Activated naive CD4-positive, alpha-beta T cell treated with anti-CD3 and anti-CD28 coated beads, Interleukin-2, amount 50 U/mL, for 24 hours (primary cell): ENCODE results near the gene P2RY4.
"Not testable (repeated sequence)": the region's sequence is repeated elsewhere in the genome, so short reads cannot be mapped to it uniquely, and the experiment has no call there.

ENCODE experiments used
- H3K27ac Mint-ChIP-seq: one replicate; pipeline ENCODE4 v1.8.0; 2021; ENCODE audit warnings: mild to moderate bottlenecking, mixed read lengths
- H3K27me3 Mint-ChIP-seq: one replicate; pipeline ENCODE4 v1.8.0; 2021; ENCODE audit warnings: mixed read lengths
- H3K36me3 Mint-ChIP-seq: one replicate; pipeline ENCODE4 v1.8.0; 2021; ENCODE audit warnings: mixed read lengths
- H3K4me1 Mint-ChIP-seq: one replicate; pipeline ENCODE4 v1.8.0; 2021; ENCODE audit warnings: mixed read lengths
- H3K4me3 Mint-ChIP-seq: one replicate; pipeline ENCODE4 v1.8.0; 2021; ENCODE audit warnings: mild to moderate bottlenecking, mixed read lengths
- H3K9me3 Mint-ChIP-seq: one replicate; pipeline ENCODE4 v1.8.0; 2021; ENCODE audit warnings: mixed read lengths

Gene P2RY4

GRCh38 chrX:70260104-70260503 is at the start of gene P2RY4:
TSS of gene P2RY4 (minus strand) at chrX:70260204. CDS start at chrX:70259624, 580 bp downstream.
- Mint-ChIP-seq H3K4me3 (no peak within 1 kb of the TSS), H3K27ac (no peak within 1 kb of the TSS), H3K4me1 (no peaks in the 10 kb centered on the region), H3K36me3 (peaks cover 4% of the 10 kb centered on the region), H3K9me3 (no peaks in the 10 kb centered on the region), H3K27me3 (no peaks in the 10 kb centered on the region)

- H3K9me3 Mint-ChIP-seq: no peaks in the 10 kb centered on the region
- no peaks in the 10 kb centered on the region for H3K36me3 Mint-ChIP-seq
- H3K27ac Mint-ChIP-seq: no peak overlapping the region
- H3K4me3 Mint-ChIP-seq: no peak overlapping the region
- H3K27me3 Mint-ChIP-seq: no peaks in the 10 kb centered on the region
- H3K4me1 Mint-ChIP-seq: peaks cover 4% of the 10 kb centered on the region
Measured at GRCh38 chrX:70301716-70302115, 41.7 kb upstream of the P2RY4 start.

- H3K4me3 Mint-ChIP-seq: no peak overlapping the region
- H3K4me1 Mint-ChIP-seq: peaks cover 11% of the 10 kb centered on the region
- H3K27ac Mint-ChIP-seq: no peak overlapping the region
- no peaks in the 10 kb centered on the region for H3K27me3 Mint-ChIP-seq
- H3K36me3 Mint-ChIP-seq: no peaks in the 10 kb centered on the region
- no peaks in the 10 kb centered on the region for H3K9me3 Mint-ChIP-seq
Measured at GRCh38 chrX:70293621-70294020, 33.6 kb upstream of the P2RY4 start.

GRCh38 chrX:70292788-70293187 is 32.8 kb upstream of the P2RY4 start:
- Mint-ChIP-seq H3K36me3 (no peaks in the 10 kb centered on the region), H3K9me3 (no peaks in the 10 kb centered on the region), H3K4me3 (no peak overlapping the region), H3K4me1 (peaks cover 11% of the 10 kb centered on the region), H3K27ac (no peak overlapping the region), H3K27me3 (no peaks in the 10 kb centered on the region)

GRCh38 chrX:70289793-70290770 is 30.1 kb upstream of the P2RY4 start, which contains the start of the genes KIF4A and PDZD11:
TSS of gene KIF4A (plus strand) at chrX:70290104. CDS start at chrX:70290459, 355 bp downstream.
TSS of gene PDZD11 (minus strand) at chrX:70289927. CDS start at chrX:70289341, 586 bp downstream.
- Mint-ChIP-seq H3K36me3 (no peaks in the 10 kb centered on the region), H3K27ac (peak within 1 kb of the TSS; percentile 35), H3K4me1 (peaks cover 11% of the 10 kb centered on the region), H3K9me3 (no peaks in the 10 kb centered on the region), H3K27me3 (no peaks in the 10 kb centered on the region), H3K4me3 (peak within 1 kb of the TSS; percentile 87)

GRCh38 chrX:70289168-70289792 is 29.3 kb upstream of the P2RY4 start:
- H3K27ac Mint-ChIP-seq: peak overlapping the region; percentile 35
- H3K36me3 Mint-ChIP-seq: peaks cover 2% of the 10 kb centered on the region
- peaks cover 11% of the 10 kb centered on the region for H3K4me1 Mint-ChIP-seq
- peak overlapping the region; percentile 87 for H3K4me3 Mint-ChIP-seq
- no peaks in the 10 kb centered on the region for H3K27me3 Mint-ChIP-seq
- H3K9me3 Mint-ChIP-seq: no peaks in the 10 kb centered on the region

GRCh38 chrX:70281951-70282350 is 21.9 kb upstream of the P2RY4 start, which contains the start of gene RAB41:
TSS of gene RAB41 (plus strand) at chrX:70282172. CDS start at chrX:70282218, 46 bp downstream.
- Mint-ChIP-seq H3K4me3 (no peak within 1 kb of the TSS), H3K36me3 (peaks cover 11% of the 10 kb centered on the region), H3K27ac (no peak within 1 kb of the TSS), H3K9me3 (no peaks in the 10 kb centered on the region), H3K27me3 (no peaks in the 10 kb centered on the region), H3K4me1 (no peaks in the 10 kb centered on the region)

- Mint-ChIP-seq H3K27ac (no peak overlapping the region), H3K4me1 (no peaks in the 10 kb centered on the region), H3K9me3 (no peaks in the 10 kb centered on the region), H3K27me3 (no peaks in the 10 kb centered on the region), H3K4me3 (no peak overlapping the region), H3K36me3 (peaks cover 11% of the 10 kb centered on the region)
Measured at GRCh38 chrX:70280573-70280972, 20.6 kb upstream of the P2RY4 start.

- Mint-ChIP-seq H3K4me1 (no peaks in the 10 kb centered on the region), H3K27me3 (no peaks in the 10 kb centered on the region), H3K9me3 (no peaks in the 10 kb centered on the region), H3K27ac (no peak overlapping the region), H3K4me3 (no peak overlapping the region), H3K36me3 (peaks cover 9% of the 10 kb centered on the region)
Measured at GRCh38 chrX:70279081-70279480, 19.1 kb upstream of the P2RY4 start.

- not testable (repeated sequence) for H3K9me3 Mint-ChIP-seq, H3K36me3 Mint-ChIP-seq, H3K27ac Mint-ChIP-seq, H3K27me3 Mint-ChIP-seq, H3K4me3 Mint-ChIP-seq, H3K4me1 Mint-ChIP-seq
Measured at GRCh38 chrX:70274029-70274428, 14.0 kb upstream of the P2RY4 start.

- no peaks in the 10 kb centered on the region for H3K36me3 Mint-ChIP-seq
- H3K4me1 Mint-ChIP-seq: no peaks in the 10 kb centered on the region
- H3K27me3 Mint-ChIP-seq: no peaks in the 10 kb centered on the region
- no peaks in the 10 kb centered on the region for H3K9me3 Mint-ChIP-seq
- no peak within 1 kb of the TSS for H3K27ac Mint-ChIP-seq
- no peak within 1 kb of the TSS for H3K4me3 Mint-ChIP-seq
Measured at GRCh38 chrX:70268034-70268433, 8.0 kb upstream of the P2RY4 start, which contains the start of gene ARR3. TSS of gene ARR3 (plus strand) at chrX:70268334. CDS start at chrX:70269386, 1,052 bp downstream.

- Mint-ChIP-seq H3K4me3 (no peak overlapping the region), H3K27ac (no peak overlapping the region), H3K9me3 (no peaks in the 10 kb centered on the region), H3K27me3 (no peaks in the 10 kb centered on the region), H3K36me3 (peaks cover 2% of the 10 kb centered on the region), H3K4me1 (no peaks in the 10 kb centered on the region)
Measured at GRCh38 chrX:70264784-70265183, 4.8 kb upstream of the P2RY4 start.

GRCh38 chrX:70262952-70263567 is 3.1 kb upstream of the P2RY4 start:
- Mint-ChIP-seq H3K4me3 (no peak overlapping the region), H3K27ac (no peak overlapping the region), H3K9me3 (no peaks in the 10 kb centered on the region), H3K27me3 (no peaks in the 10 kb centered on the region), H3K4me1 (no peaks in the 10 kb centered on the region), H3K36me3 (peaks cover 4% of the 10 kb centered on the region)

GRCh38 chrX:70257423-70258288 is 2.3 kb downstream of the P2RY4 start:
- no peak overlapping the region for H3K4me3 Mint-ChIP-seq
- no peak overlapping the region for H3K27ac Mint-ChIP-seq
- peaks cover 9% of the 10 kb centered on the region for H3K36me3 Mint-ChIP-seq
- H3K9me3 Mint-ChIP-seq: no peaks in the 10 kb centered on the region
- no peaks in the 10 kb centered on the region for H3K27me3 Mint-ChIP-seq
- peaks cover 9% of the 10 kb centered on the region for H3K4me1 Mint-ChIP-seq

- H3K4me1 Mint-ChIP-seq: peaks cover 9% of the 10 kb centered on the region
- H3K36me3 Mint-ChIP-seq: peaks cover 9% of the 10 kb centered on the region
- H3K9me3 Mint-ChIP-seq: no peaks in the 10 kb centered on the region
- H3K27me3 Mint-ChIP-seq: no peaks in the 10 kb centered on the region
- no peak overlapping the region for H3K4me3 Mint-ChIP-seq
- H3K27ac Mint-ChIP-seq: no peak overlapping the region
Measured at GRCh38 chrX:70255452-70255851, 4.6 kb downstream of the P2RY4 start.
